H9 (cell line): ENCODE results near the gene CEACAM20. TPM values are rescaled to one million over a fixed set of nuclear protein-coding genes. Genes with fewer than 3 reads are reported as not detected.
A peak's percentile ranks its signal among the peaks of the same experiment; 100 is the strongest.
"Not testable (repeated sequence)": the region's sequence is repeated elsewhere in the genome, so short reads cannot be mapped to it uniquely, and the experiment has no call there.

Source experiments
- DNase-seq: peaks from one replicate; pipeline ENCODE4 v3.0.0-alpha.2; 2017
- H2AFZ ChIP-seq: one replicate; pipeline ENCODE4 v1.6.1; 2013; ENCODE audit warnings: mild to moderate bottlenecking, low read length, control low read depth, moderate library complexity
- H2AK5ac ChIP-seq: 2 replicates; pipeline ENCODE4 v1.6.1; 2013; ENCODE audit warnings: low read length, control low read depth, mixed read lengths; ENCODE audit not compliant: insufficient read length
- H2BK120ac ChIP-seq: one replicate; pipeline ENCODE4 v1.6.1; 2013; ENCODE audit warnings: low read depth, mild to moderate bottlenecking, low read length, control low read depth, inconsistent platforms; ENCODE audit not compliant: poor library complexity, severe bottlenecking
- H2BK12ac ChIP-seq: 2 replicates; pipeline ENCODE4 v1.6.1; 2013; ENCODE audit warnings: low read length, control low read depth, mixed read lengths, low read depth; ENCODE audit not compliant: insufficient read length
- H2BK15ac ChIP-seq: 2 replicates; pipeline ENCODE4 v1.6.1; 2013; ENCODE audit warnings: low read depth, low read length, control low read depth
- H2BK20ac ChIP-seq: one replicate; pipeline ENCODE4 v1.6.1; 2013; ENCODE audit warnings: low read depth, mild to moderate bottlenecking, low read length, control low read depth, inconsistent platforms; ENCODE audit not compliant: poor library complexity, severe bottlenecking
- H2BK5ac ChIP-seq: 2 replicates; pipeline ENCODE4 v1.6.1; 2013; ENCODE audit warnings: low read length, control low read depth, mixed read lengths; ENCODE audit not compliant: insufficient read length
- H3K14ac ChIP-seq: 2 replicates; pipeline ENCODE4 v1.6.1; 2013; ENCODE audit warnings: low read length, control low read depth; ENCODE audit not compliant: insufficient read depth
- H3K18ac ChIP-seq: 2 replicates; pipeline ENCODE4 v1.6.1; 2013; ENCODE audit warnings: low read depth, mild to moderate bottlenecking, mixed read lengths, low read length, control low read depth; ENCODE audit not compliant: insufficient read length
- H3K23ac ChIP-seq: 2 replicates; pipeline ENCODE4 v1.6.1; 2013; ENCODE audit warnings: low read length, control low read depth, mixed read lengths, low read depth; ENCODE audit not compliant: insufficient read length
- H3K23me2 ChIP-seq: 2 replicates; pipeline ENCODE4 v1.6.1; 2013; ENCODE audit warnings: low read depth, mild to moderate bottlenecking, mixed read lengths, low read length, control low read depth; ENCODE audit not compliant: insufficient read length, poor library complexity, severe bottlenecking
- H3K27ac ChIP-seq: 2 replicates; pipeline ENCODE4 v1.5.1; 2013; ENCODE audit warnings: low read length, control low read depth, mixed read lengths, low read depth; ENCODE audit not compliant: insufficient read length
- H3K27me3 ChIP-seq: 2 replicates; pipeline ENCODE4 v1.6.1; 2013; ENCODE audit warnings: low read length, control low read depth, inconsistent platforms; ENCODE audit not compliant: insufficient read depth
- H3K4ac ChIP-seq: 2 replicates; pipeline ENCODE4 v1.6.1; 2013; ENCODE audit warnings: low read depth, mild to moderate bottlenecking, control low read depth, inconsistent platforms, low read length, moderate library complexity
- H3K4me1 ChIP-seq: 2 replicates; pipeline ENCODE4 v1.6.1; 2013; ENCODE audit warnings: low read length, control low read depth, inconsistent platforms; ENCODE audit not compliant: insufficient read depth
- H3K4me2 ChIP-seq: 2 replicates; pipeline ENCODE4 v1.6.1; 2013; ENCODE audit warnings: low read length, control low read depth, mixed read lengths; ENCODE audit not compliant: insufficient read length, insufficient read depth
- H3K56ac ChIP-seq: 2 replicates; pipeline ENCODE4 v1.6.1; 2013; ENCODE audit warnings: low read depth, mild to moderate bottlenecking, mixed read lengths, low read length, control low read depth; ENCODE audit not compliant: insufficient read length
- H3K79me1 ChIP-seq: 2 replicates; pipeline ENCODE4 v1.6.1; 2013; ENCODE audit warnings: low read depth, mild to moderate bottlenecking, moderate library complexity, low read length, control low read depth, inconsistent platforms; ENCODE audit not compliant: insufficient read depth, poor library complexity, severe bottlenecking
- H3K79me2 ChIP-seq: 2 replicates; pipeline ENCODE4 v1.6.1; 2013; ENCODE audit warnings: low read length, control low read depth, inconsistent platforms; ENCODE audit not compliant: insufficient read depth
- H3K9ac ChIP-seq: 2 replicates; pipeline ENCODE4 v1.6.1; 2013; ENCODE audit warnings: low read length, control low read depth, mixed read lengths; ENCODE audit not compliant: insufficient read length; ENCODE audit errors: extremely low read depth
- H3K9me3 ChIP-seq: one replicate; pipeline ENCODE4 v1.6.1; 2013; ENCODE audit warnings: low read depth, low read length, inconsistent platforms; ENCODE audit not compliant: control insufficient read depth
- H3T11ph ChIP-seq: one replicate; pipeline ENCODE4 v1.6.1; 2013; ENCODE audit warnings: mild to moderate bottlenecking, low read length, control low read depth, inconsistent platforms
- H4K20me1 ChIP-seq: one replicate; pipeline ENCODE4 v1.6.1; 2013; ENCODE audit not compliant: control insufficient read depth, insufficient read length, insufficient read depth
- H4K5ac ChIP-seq: 2 replicates; pipeline ENCODE4 v1.6.1; 2013; ENCODE audit warnings: low read depth, mild to moderate bottlenecking, mixed read lengths, low read length, control low read depth; ENCODE audit not compliant: insufficient read length
- H4K8ac ChIP-seq: replicated peaks from 2 replicates; pipeline ENCODE4 v1.6.1; 2013; ENCODE audit warnings: low read length, control low read depth, mixed read lengths, low read depth; ENCODE audit not compliant: insufficient read length
- H4K91ac ChIP-seq: 2 replicates; pipeline ENCODE4 v1.6.1; 2013; ENCODE audit warnings: low read depth, mild to moderate bottlenecking, moderate library complexity, mixed read lengths, low read length, control low read depth; ENCODE audit not compliant: insufficient read length
- H3K27ac Mint-ChIP-seq, 3 experiments: 2 replicates in 2 of 3; 3 replicates in 1 of 3; pipeline ENCODE4 v1.8.0; 2020 to 2021; ENCODE audit warnings: mixed read lengths in 3 of 3, mild to moderate bottlenecking in 1 of 3, moderate library complexity in 1 of 3
- H3K27me3 Mint-ChIP-seq: 2 replicates; pipeline ENCODE4 v1.8.0; 2021; ENCODE audit warnings: low read depth, mild to moderate bottlenecking, moderate library complexity, mixed read lengths
- H3K36me3 Mint-ChIP-seq, 3 experiments: 2 replicates in 2 of 3; 3 replicates in 1 of 3; pipeline ENCODE4 v1.8.0; 2020 to 2021; ENCODE audit warnings: low read depth in 3 of 3, mixed read lengths in 3 of 3; ENCODE audit not compliant: insufficient read depth in 1 of 3
- H3K4me1 Mint-ChIP-seq, 2 experiments: 2 replicates each; pipeline ENCODE4 v1.8.0; 2020; ENCODE audit warnings: mixed read lengths in 2 of 2
- H3K4me3 Mint-ChIP-seq, 2 experiments: 2 replicates in 1 of 2; 3 replicates in 1 of 2; pipeline ENCODE4 v1.8.0; 2020 to 2021; ENCODE audit warnings: mild to moderate bottlenecking in 2 of 2, mixed read lengths in 2 of 2, moderate library complexity in 1 of 2
- H3K9me3 Mint-ChIP-seq, 2 experiments: 2 replicates in 1 of 2; 3 replicates in 1 of 2; pipeline ENCODE4 v1.8.0; 2020; ENCODE audit warnings: mild to moderate bottlenecking in 2 of 2, mixed read lengths in 2 of 2, moderate library complexity in 1 of 2
- WGBS: extraction: QIAGEN DNeasy Blood & Tissue Kit; methylation state at CpG from one replicate; pipeline ENCODE4 v1.1.7; 2013; ENCODE audit warnings: missing lambda C conversion rate, low lambda C conversion rate, mixed read lengths; ENCODE audit not compliant: insufficient read length; ENCODE audit errors: extremely low coverage; 5-methylcytosine and 5-hydroxymethylcytosine counted together
- total RNA-seq: library from RNA; stranded (reverse); gene quantifications from 2 replicates; pipeline ENCODE4 v1.2.1, GENCODE V29; 2021
- TF ChIP-seq, protein P1 (sequence below): fragments of 200-600 bp; sonication (generic); conservative IDR thresholded peaks from 3 replicates; pipeline ENCODE4 v1.8.0; 2021; ENCODE audit warnings: antibody characterized with exemption, mild to moderate bottlenecking

CEACAM20 gene
- total RNA-seq, 1 experiment from 2014 or later = not detected

DNA sequence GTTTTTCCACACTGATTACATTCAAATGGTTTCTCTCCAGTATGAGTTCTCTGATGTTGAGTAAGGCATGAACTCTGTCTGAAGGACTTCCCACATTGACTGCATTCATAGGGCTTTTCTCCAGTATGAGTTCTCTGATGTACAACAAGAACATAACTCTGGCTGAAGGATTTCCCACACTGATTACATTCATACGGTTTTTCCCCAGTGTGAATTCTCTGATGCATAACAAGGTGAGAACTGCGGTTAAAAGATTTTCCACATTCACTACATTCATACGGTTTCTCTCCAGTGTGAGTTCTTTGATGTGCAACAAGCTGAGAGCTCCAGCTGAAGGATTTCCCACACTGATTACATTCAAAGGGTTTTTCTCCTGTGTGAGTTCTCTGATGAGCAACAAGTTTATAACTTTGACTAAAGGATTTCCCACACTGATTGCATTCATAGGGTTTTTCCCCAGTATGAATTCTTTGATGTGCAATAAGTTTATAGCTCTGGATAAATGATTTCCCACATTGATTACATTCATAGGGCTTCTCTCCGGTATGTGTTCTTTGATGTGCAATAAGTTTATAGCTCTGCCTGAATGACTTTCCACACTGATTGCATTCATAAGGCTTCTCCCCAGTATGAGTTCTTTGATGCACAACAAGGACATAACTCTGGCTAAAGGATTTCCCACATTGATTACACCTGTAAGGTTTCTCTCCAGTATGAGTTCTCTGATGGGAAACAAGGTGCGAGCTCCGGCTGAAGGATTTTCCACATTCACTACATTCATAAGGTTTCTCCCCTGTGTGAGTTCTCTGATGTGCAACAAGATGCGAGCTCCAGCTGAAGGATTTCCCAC is 52.7 kb downstream of the CEACAM20 start:
- no peaks in the 10 kb centered on the region for H3K23me2 ChIP-seq
- H3K79me1 ChIP-seq = no peaks in the 10 kb centered on the region
- no peak overlapping the region for H2BK20ac ChIP-seq
- Mint-ChIP-seq H3K27me3 (peaks cover 23% of the 10 kb centered on the region), H3K27ac (no peak overlapping the region), H3K9me3 (peaks cover 99 to 100% of the 10 kb centered on the region in 2 experiments), H3K36me3 (peaks cover 81 to 95% (median 93%) of the 10 kb centered on the region in 3 experiments), H3K4me1 (no peaks in the 10 kb centered on the region), H3K4me3 (no peak overlapping the region)
- no peak overlapping the region for H3K18ac ChIP-seq
- H3K4ac ChIP-seq = no peak overlapping the region
- WGBS = no CpG with 5 or more reads among the region's 7 CpGs
- no peaks in the 10 kb centered on the region for H4K20me1 ChIP-seq
- no peaks in the 10 kb centered on the region for H3K79me2 ChIP-seq
- H4K5ac ChIP-seq = no peak overlapping the region
- no peak overlapping the region for H2BK12ac ChIP-seq
- H2BK15ac ChIP-seq = no peak overlapping the region
- no peak for DNase-seq
- no peaks in the 10 kb centered on the region for H3K4me1 ChIP-seq
- no peak overlapping the region for H3K23ac ChIP-seq
- H3K27me3 ChIP-seq = no peaks in the 10 kb centered on the region
- H4K91ac ChIP-seq = no peak overlapping the region
- no peak overlapping the region for H2BK120ac ChIP-seq
- peaks cover 98% of the 10 kb centered on the region for H3K9me3 ChIP-seq
- H2BK5ac ChIP-seq = no peak overlapping the region
- H3K9ac ChIP-seq = no peak overlapping the region
- no peak overlapping the region for H2AFZ ChIP-seq
- H3T11ph ChIP-seq = no peak overlapping the region
- H3K27ac ChIP-seq = no peak overlapping the region
- no peak overlapping the region for H3K56ac ChIP-seq
- H3K4me2 ChIP-seq = no peak overlapping the region
- H3K14ac ChIP-seq = no peak overlapping the region
- H4K8ac ChIP-seq = no peak overlapping the region
- TF ChIP-seq, protein P1, sequence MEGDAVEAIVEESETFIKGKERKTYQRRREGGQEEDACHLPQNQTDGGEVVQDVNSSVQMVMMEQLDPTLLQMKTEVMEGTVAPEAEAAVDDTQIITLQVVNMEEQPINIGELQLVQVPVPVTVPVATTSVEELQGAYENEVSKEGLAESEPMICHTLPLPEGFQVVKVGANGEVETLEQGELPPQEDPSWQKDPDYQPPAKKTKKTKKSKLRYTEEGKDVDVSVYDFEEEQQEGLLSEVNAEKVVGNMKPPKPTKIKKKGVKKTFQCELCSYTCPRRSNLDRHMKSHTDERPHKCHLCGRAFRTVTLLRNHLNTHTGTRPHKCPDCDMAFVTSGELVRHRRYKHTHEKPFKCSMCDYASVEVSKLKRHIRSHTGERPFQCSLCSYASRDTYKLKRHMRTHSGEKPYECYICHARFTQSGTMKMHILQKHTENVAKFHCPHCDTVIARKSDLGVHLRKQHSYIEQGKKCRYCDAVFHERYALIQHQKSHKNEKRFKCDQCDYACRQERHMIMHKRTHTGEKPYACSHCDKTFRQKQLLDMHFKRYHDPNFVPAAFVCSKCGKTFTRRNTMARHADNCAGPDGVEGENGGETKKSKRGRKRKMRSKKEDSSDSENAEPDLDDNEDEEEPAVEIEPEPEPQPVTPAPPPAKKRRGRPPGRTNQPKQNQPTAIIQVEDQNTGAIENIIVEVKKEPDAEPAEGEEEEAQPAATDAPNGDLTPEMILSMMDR = no peak
- H2AK5ac ChIP-seq = no peak overlapping the region

- not testable (repeated sequence) for H3K9ac ChIP-seq, H2AFZ ChIP-seq, H3K4me1 Mint-ChIP-seq, H3K23ac ChIP-seq, H2BK20ac ChIP-seq, H3K27me3 ChIP-seq, H2BK15ac ChIP-seq, H4K8ac ChIP-seq, H3K79me1 ChIP-seq, H3K56ac ChIP-seq, H3K4ac ChIP-seq, H3K23me2 ChIP-seq, H3K4me2 ChIP-seq, H3K18ac ChIP-seq, H2BK12ac ChIP-seq, H4K91ac ChIP-seq, H3K27ac Mint-ChIP-seq, DNase-seq, H3K14ac ChIP-seq, H4K20me1 ChIP-seq, H3K79me2 ChIP-seq, H2BK120ac ChIP-seq, H3K27ac ChIP-seq, H2BK5ac ChIP-seq, H3T11ph ChIP-seq, H2AK5ac ChIP-seq, H4K5ac ChIP-seq, H3K4me1 ChIP-seq
- H3K9me3 Mint-ChIP-seq = peaks cover 82 to 94% of the 10 kb centered on the region in 2 experiments
- no CpG with 5 or more reads among the region's 5 CpGs for WGBS
- H3K4me3 Mint-ChIP-seq = peak overlapping the region in 1 of 2 experiments; percentile 13; a peak in 1 of 5 replicates
- H3K36me3 Mint-ChIP-seq = peaks cover 9 to 46% (median 26%) of the 10 kb centered on the region in 3 experiments
- peaks cover 17% of the 10 kb centered on the region for H3K27me3 Mint-ChIP-seq
- H3K9me3 ChIP-seq = peaks cover 55% of the 10 kb centered on the region
Observed at GRCh38 chr19:44468730-44469129, 60.7 kb downstream of the CEACAM20 start.
